T-helper 1 cell treated with Interleukin-12 subunit alpha and Interleukin-12 subunit beta and Interleukin-4 antibody, amounts not matched to agents 30 μg/mL and 1 μg/mL, for 36 hours (primary cell): ENCODE data around the gene TPSB2.
"Not testable (repeated sequence)": the region's sequence is repeated elsewhere in the genome, so short reads cannot be mapped to it uniquely, and the experiment has no call there.

Source experiments
- H3K27ac Mint-ChIP-seq: one replicate; pipeline ENCODE4 v1.8.0; 2021; ENCODE audit warnings: mild to moderate bottlenecking, mixed read lengths
- H3K27me3 Mint-ChIP-seq: one replicate; pipeline ENCODE4 v1.8.0; 2021; ENCODE audit warnings: low read depth, mixed read lengths
- H3K36me3 Mint-ChIP-seq: one replicate; pipeline ENCODE4 v1.8.0; 2021; ENCODE audit warnings: low read depth, mixed read lengths
- H3K4me1 Mint-ChIP-seq: one replicate; pipeline ENCODE4 v1.8.0; 2021; ENCODE audit warnings: low read depth, mixed read lengths
- H3K4me3 Mint-ChIP-seq: one replicate; pipeline ENCODE4 v1.8.0; 2021; ENCODE audit warnings: mild to moderate bottlenecking, moderate library complexity, mixed read lengths
- H3K9me3 Mint-ChIP-seq: one replicate; pipeline ENCODE4 v1.8.0; 2021; ENCODE audit warnings: mixed read lengths

TPSB2 gene

GRCh38 chr16:1230084-1230470, at the start of gene TPSB2:
TSS of gene TPSB2 (minus strand) at chr16:1230184. CDS start at chr16:1229951, 233 bp downstream.
- H3K36me3 Mint-ChIP-seq, H3K27ac Mint-ChIP-seq, H3K4me3 Mint-ChIP-seq, H3K27me3 Mint-ChIP-seq, H3K4me1 Mint-ChIP-seq, H3K9me3 Mint-ChIP-seq: not testable (repeated sequence)

- Mint-ChIP-seq H3K27me3 (no peaks in the 10 kb centered on the region), H3K4me3 (no peak overlapping the region), H3K9me3 (no peaks in the 10 kb centered on the region), H3K36me3 (no peaks in the 10 kb centered on the region), H3K4me1 (no peaks in the 10 kb centered on the region), H3K27ac (no peak overlapping the region)
These were observed 49.3 kb upstream of the TPSB2 start for GRCh38 chr16:1279081-1279944.

DNA sequence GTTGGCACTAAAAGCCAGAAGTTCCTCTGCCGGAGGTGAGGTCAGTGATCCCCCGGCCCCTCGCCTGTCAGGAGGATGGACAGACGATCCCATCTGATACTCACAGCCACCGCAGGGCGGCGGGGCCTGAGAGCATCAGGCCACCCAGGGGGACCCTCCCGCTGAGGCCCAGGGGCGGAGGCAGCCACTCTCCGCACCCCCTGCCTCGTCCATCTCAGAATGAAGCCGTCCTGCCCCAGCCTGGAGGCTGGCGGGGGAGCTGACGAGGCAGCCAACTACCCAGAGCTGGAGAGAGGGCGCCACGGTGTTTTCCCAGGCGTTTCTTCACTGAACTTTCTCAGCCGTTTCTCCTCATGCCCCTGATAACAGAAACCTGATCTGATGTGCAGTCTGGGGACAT, 48.5 kb upstream of the TPSB2 start:
- H3K36me3 Mint-ChIP-seq = no peaks in the 10 kb centered on the region
- H3K4me3 Mint-ChIP-seq = no peak overlapping the region
- H3K9me3 Mint-ChIP-seq = no peaks in the 10 kb centered on the region
- H3K27ac Mint-ChIP-seq = no peak overlapping the region
- no peaks in the 10 kb centered on the region for H3K27me3 Mint-ChIP-seq
- H3K4me1 Mint-ChIP-seq = no peaks in the 10 kb centered on the region

DNA sequence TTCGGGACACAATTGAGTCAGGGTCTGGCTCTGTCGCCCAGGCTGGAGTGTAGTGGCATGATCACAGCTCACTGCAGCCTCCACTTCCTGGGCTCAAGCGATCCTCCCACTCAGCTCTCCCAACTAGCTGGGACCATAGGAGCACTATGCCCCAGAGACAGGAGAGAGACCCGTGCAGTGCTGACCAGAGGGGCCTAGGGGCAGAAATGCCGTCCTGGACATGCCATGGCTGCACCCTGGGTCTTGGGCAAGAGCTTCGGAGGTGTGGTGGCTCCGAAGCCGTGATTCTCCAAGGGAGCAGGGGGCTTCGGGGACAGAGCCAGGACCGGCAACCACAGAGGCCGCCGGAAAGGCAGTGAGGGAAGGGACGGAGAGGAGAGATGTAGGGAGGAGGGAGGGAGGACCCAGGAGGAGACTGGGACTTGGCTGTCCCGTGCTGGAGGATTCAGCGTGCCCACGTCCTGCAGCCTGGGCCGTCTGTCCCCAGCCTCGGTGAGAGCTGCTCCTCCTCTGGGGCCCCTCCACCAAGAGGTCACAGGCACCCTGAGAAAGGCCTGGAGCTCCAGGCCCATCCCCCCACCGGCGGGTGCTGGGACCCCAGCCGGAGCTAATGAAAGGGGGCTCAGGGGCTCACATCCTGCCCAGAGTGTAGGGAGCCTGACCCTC, 47.8 kb upstream of the TPSB2 start:
- H3K9me3 Mint-ChIP-seq = no peaks in the 10 kb centered on the region
- H3K4me1 Mint-ChIP-seq = no peaks in the 10 kb centered on the region
- no peaks in the 10 kb centered on the region for H3K36me3 Mint-ChIP-seq
- H3K27me3 Mint-ChIP-seq = no peaks in the 10 kb centered on the region
- H3K4me3 Mint-ChIP-seq = no peak overlapping the region
- no peak overlapping the region for H3K27ac Mint-ChIP-seq

DNA sequence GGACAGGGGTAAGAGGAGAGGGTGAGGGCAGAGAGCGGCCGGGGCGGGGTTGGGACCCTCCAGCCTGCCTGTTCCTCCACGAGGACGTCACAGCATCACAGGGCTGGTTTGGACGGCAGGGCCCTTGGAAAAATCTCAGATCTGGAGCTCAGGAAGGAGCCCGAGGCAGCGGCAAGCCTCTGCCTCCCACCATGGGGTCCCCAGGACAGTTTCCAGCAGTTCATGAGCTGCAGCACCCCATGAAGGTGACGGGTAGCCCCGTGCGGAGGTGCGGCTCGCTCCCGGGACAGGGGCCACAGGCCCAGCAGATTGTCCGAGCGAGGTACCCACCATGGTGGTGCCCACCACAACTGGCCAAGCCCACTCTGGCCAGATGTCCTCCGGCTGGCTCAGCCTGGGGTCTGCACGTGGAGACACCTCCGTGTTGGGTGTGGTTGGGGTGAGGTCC, 47.2 kb upstream of the TPSB2 start:
- no peak overlapping the region for H3K4me3 Mint-ChIP-seq
- H3K27ac Mint-ChIP-seq = no peak overlapping the region
- no peaks in the 10 kb centered on the region for H3K9me3 Mint-ChIP-seq
- no peaks in the 10 kb centered on the region for H3K27me3 Mint-ChIP-seq
- H3K4me1 Mint-ChIP-seq = no peaks in the 10 kb centered on the region
- H3K36me3 Mint-ChIP-seq = no peaks in the 10 kb centered on the region

DNA sequence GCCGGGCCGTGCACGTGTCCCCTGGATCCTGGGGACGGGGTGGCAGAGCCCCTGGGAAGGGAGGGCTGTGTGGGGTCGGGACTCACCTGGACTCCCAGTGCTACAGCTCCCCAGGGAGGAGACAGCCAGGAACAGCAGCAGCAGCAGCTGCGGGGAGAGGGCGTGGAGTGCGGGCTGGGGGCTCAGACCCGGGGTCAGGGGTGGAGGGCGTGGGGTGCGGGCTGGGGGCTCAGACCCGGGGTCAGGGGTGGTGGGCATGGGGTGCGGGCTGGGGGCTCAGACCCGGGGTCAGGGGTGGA, 46.5 kb upstream of the TPSB2 start:
- H3K9me3 Mint-ChIP-seq = no peaks in the 10 kb centered on the region
- no peaks in the 10 kb centered on the region for H3K36me3 Mint-ChIP-seq
- H3K4me1 Mint-ChIP-seq = no peaks in the 10 kb centered on the region
- H3K4me3 Mint-ChIP-seq = no peak overlapping the region
- H3K27ac Mint-ChIP-seq = no peak overlapping the region
- H3K27me3 Mint-ChIP-seq = no peaks in the 10 kb centered on the region

DNA sequence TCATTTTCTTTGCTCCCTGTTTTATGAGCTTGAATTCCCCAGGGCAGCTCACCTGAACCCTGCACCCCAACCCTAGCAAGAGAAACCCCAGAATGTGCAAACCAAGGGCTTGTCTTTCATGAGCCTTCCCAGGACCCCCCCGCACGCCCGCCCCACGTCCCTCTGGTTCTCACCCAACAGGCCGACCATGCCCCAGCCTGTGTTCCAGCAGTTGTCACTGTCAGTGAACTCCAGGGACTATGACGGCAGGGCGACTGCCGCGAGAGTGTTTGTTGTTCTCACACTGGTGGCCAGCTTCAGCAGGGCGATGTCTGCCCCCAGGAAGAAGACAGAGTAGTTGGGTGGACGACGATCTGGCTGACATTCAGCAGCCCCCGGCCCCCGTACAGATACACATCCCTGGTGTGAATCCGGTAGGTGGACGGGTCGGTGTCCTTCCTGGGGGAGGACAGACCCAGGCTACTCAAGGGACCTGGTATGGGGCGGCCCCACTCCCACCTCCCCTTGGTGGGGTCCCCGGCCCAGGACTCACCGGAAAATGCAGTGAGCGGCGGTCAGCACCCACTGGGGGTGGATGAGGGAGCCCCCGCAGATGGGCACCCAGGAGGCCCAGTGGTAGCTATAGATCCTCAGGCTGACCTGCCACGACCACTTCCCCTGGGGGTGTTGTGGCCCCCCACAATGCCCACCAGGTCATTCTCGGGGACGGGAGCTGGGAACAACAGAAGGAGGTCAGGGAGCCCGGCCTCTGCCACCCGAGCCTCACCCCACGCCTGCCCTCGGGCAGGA, 46.0 kb upstream of the TPSB2 start:
- H3K4me1 Mint-ChIP-seq = no peaks in the 10 kb centered on the region
- no peaks in the 10 kb centered on the region for H3K27me3 Mint-ChIP-seq
- H3K9me3 Mint-ChIP-seq = no peaks in the 10 kb centered on the region
- no peak overlapping the region for H3K27ac Mint-ChIP-seq
- no peaks in the 10 kb centered on the region for H3K36me3 Mint-ChIP-seq
- no peak overlapping the region for H3K4me3 Mint-ChIP-seq

- no peak overlapping the region for H3K27ac Mint-ChIP-seq
- no peaks in the 10 kb centered on the region for H3K27me3 Mint-ChIP-seq
- no peaks in the 10 kb centered on the region for H3K36me3 Mint-ChIP-seq
- no peaks in the 10 kb centered on the region for H3K9me3 Mint-ChIP-seq
- no peak overlapping the region for H3K4me3 Mint-ChIP-seq
- H3K4me1 Mint-ChIP-seq = no peaks in the 10 kb centered on the region
These were observed 44.8 kb upstream of the TPSB2 start for GRCh38 chr16:1274767-1275166.

DNA sequence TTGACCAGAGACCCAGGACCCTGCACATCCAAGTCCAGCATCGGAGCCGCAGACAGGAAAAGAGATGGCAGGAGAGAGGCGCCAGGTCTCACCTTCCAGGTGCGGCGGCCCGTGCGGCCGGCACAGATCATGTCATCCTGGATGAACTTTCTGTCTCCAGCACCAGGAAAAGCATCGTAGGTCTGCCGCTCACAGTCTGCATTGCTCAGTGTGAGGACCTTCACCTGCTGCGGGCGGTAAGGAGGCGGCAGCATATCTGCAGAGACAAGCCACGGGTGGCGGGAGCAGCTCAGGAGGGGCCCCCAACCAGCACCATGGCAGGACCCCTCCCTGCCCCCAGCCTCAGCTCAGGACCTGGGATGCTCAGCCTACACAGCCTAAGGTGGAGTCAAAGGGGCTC, 43.8 kb upstream of the TPSB2 start:
- H3K9me3 Mint-ChIP-seq = no peaks in the 10 kb centered on the region
- H3K27ac Mint-ChIP-seq = no peak overlapping the region
- H3K4me1 Mint-ChIP-seq = no peaks in the 10 kb centered on the region

DNA sequence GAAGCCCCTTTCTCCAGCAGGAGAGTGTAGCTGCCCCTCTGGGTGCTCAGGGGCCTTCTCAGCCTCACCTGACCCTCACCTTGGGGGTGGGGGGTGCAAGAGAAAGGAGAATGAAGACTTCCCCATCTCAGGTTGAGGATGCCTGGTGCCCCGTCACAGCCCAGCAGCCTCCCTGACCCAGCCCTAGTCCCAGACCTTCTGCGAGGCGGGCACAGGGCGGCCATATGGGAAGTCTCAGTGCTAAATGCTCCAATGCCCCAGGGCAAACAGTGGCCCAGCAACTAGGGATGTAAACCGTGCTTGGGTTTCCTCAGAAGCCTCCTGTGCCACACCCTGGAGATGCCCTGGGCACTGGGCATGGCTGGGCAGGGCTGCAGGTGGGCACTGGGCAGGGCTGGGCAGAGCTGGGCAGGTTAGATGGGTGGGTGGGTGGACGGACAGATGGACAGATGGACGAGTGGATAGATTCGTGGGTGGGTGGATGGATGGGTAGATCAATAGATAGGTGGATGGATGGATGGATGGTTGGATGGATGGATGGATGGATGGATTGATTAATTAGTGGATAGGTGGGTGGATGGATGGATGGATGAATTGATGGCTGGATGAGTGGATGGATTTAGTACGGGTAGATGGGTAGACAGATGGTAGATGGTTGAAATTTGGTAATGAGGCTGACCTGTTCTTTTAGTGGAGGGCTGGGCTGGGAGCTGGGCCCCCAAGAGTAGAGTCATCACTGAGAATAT, 42.6 kb upstream of the TPSB2 start:
- Mint-ChIP-seq H3K27ac (no peak overlapping the region), H3K27me3 (no peaks in the 10 kb centered on the region), H3K4me3 (no peak overlapping the region)

More for the DNA sequence above, 43.8 kb upstream of the TPSB2 start:
- Mint-ChIP-seq H3K36me3 (no peaks in the 10 kb centered on the region), H3K27me3 (no peaks in the 10 kb centered on the region), H3K4me3 (no peak overlapping the region)

GRCh38 chr16:1271724-1272413, 41.9 kb upstream of the TPSB2 start:
- H3K4me1 Mint-ChIP-seq, H3K36me3 Mint-ChIP-seq, H3K27ac Mint-ChIP-seq, H3K27me3 Mint-ChIP-seq, H3K9me3 Mint-ChIP-seq, H3K4me3 Mint-ChIP-seq: not testable (repeated sequence)

More for the DNA sequence above, 42.6 kb upstream of the TPSB2 start:
- no peaks in the 10 kb centered on the region for H3K36me3 Mint-ChIP-seq
- H3K9me3 Mint-ChIP-seq = no peaks in the 10 kb centered on the region
- H3K4me1 Mint-ChIP-seq = no peaks in the 10 kb centered on the region

- H3K36me3 Mint-ChIP-seq = no peaks in the 10 kb centered on the region
- no peaks in the 10 kb centered on the region for H3K4me1 Mint-ChIP-seq
- H3K4me3 Mint-ChIP-seq = no peak overlapping the region
- H3K27ac Mint-ChIP-seq = no peak overlapping the region
- no peaks in the 10 kb centered on the region for H3K9me3 Mint-ChIP-seq
- H3K27me3 Mint-ChIP-seq = no peaks in the 10 kb centered on the region
These were observed 41.4 kb upstream of the TPSB2 start for GRCh38 chr16:1271380-1271723.

GRCh38 chr16:1269418-1269817, 39.4 kb upstream of the TPSB2 start:
- not testable (repeated sequence) for H3K36me3 Mint-ChIP-seq, H3K27me3 Mint-ChIP-seq, H3K27ac Mint-ChIP-seq, H3K9me3 Mint-ChIP-seq, H3K4me1 Mint-ChIP-seq, H3K4me3 Mint-ChIP-seq

GRCh38 chr16:1265826-1266225, 35.8 kb upstream of the TPSB2 start:
- H3K9me3 Mint-ChIP-seq = peaks cover 10% of the 10 kb centered on the region
- no peaks in the 10 kb centered on the region for H3K36me3 Mint-ChIP-seq
- H3K4me3 Mint-ChIP-seq = no peak overlapping the region
- peaks cover 9% of the 10 kb centered on the region for H3K27me3 Mint-ChIP-seq
- no peaks in the 10 kb centered on the region for H3K4me1 Mint-ChIP-seq
- no peak overlapping the region for H3K27ac Mint-ChIP-seq
